ENCODE results near the gene UBE2E3. TPM values are rescaled to one million over a fixed set of nuclear protein-coding genes. Genes with fewer than 3 reads are reported as not detected.
"Not testable (repeated sequence)": the region's sequence is repeated elsewhere in the genome, so short reads cannot be mapped to it uniquely, and the experiment has no call there.

The UBE2E3 gene
- total RNA-seq (2014; rRNA removed; shearing (Covaris generic)), result 77.7 and 119 TPM in 2 replicates

DNA sequence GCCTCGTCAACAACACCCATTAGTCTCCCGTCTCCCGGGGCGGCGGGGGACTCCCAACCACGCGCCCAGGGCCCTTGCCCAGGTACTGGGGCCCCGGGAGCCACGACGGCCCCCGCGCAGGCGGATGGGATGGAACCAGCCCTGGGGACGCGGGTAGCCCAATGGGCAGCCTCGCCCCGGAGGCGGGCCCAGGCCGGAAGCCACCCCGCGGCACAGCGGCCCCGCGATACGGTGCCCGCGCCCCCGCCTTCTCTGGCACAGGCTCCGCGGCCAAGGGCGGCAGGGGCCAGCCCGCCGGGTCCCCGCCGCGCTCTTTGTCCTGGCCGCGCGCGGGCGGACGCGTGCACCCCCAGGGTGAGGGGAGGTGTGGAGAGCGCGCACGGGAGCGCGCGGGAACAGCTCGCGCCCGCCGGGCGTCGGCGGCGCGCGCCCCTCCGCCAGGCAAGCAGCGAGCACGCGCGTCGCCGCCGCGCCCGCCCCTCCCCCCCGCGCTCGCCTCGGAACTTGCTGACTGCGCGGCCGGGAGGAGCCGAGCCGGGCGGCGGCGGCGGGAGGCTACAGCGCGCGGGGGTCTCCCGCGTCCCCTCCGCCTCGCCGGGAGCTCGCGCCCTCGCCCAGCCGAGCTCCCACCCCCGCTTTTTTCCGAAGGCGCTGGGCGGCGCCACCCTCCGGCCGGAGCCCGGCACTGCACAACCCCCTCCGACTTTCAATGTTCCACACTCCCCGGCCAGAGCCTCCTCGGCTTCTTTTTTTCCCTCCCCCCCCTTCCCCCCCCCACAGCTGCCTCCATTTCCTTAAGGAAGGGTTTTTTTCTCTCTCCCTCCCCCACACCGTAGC lies at the start of gene UBE2E3:
Gene UBE2E3 (plus strand): TSS at position 500 of the 837 bp plus-strand sequence. CDS start 1,438 bp downstream, outside the sequence.
- DNase-seq (ENCODE audit: low spot score), result peak; percentile 71
- in situ Hi-C loops (cut with HindIII; ENCODE audit: low sequenced_read_pairs), result no loop called here

DNA sequence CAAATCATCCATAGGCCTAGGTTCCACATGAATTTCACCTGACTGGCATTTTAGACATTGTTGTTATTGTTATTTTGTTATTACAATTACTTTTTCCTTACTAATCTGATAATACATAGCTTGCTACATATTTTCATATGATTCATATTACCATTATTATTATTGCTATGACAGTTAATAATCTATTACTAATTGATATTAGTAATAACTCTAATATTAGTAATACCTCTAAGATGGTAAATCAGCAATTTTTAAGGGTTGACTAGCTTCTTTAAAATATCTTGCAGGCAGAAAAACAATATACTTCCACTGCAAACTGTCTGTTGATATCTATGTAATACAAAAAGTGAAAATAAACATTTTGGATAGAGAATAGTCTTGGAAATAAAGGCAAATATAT lies 48.6 kb upstream of the UBE2E3 start:
- in situ Hi-C loops (cut with HindIII; ENCODE audit: low sequenced_read_pairs), result no loop called here
- DNase-seq (ENCODE audit: low spot score), result no peak

DNA sequence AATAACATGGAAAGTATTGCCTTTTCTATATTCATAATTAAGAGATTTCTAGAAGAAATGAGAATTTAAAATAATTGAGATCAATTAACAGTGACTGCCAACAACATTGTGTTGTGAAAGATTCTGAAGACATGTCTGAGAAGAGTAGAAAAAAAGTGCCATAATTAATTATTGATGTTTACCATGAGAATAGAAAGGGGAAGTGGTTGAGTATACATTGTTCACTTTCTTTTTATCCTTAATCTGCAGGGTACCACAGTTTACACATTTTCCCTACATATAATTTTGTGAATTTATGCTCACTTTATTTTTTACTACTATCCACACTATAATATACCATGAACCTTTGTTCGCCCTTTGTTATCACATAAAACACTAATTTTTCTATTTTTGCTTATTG lies 47.1 kb upstream of the UBE2E3 start:
- no peak for DNase-seq (ENCODE audit: low spot score)
- in situ Hi-C loops (cut with HindIII; ENCODE audit: low sequenced_read_pairs), result no loop called here

DNA sequence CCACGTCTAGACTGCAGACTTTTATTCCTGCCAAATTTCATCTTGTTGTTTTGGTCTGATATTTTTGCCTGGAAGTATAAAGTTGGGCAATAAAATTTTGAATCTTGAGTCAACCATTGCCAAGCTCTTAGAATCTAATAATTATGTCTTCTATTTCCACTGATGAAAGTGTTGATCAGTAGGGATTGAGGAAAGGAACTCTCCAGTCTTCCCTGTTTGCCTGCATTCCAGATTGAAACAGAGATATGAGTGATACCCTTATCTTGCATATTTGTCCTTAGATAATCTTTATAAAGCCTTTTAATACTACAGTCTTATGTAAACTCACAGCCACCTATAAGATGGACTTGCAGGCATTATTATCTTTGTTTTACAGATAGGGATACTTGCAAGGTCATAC lies 45.5 kb upstream of the UBE2E3 start:
- in situ Hi-C loops (cut with HindIII; ENCODE audit: low sequenced_read_pairs), result no loop called here
- no peak for DNase-seq (ENCODE audit: low spot score)

DNA sequence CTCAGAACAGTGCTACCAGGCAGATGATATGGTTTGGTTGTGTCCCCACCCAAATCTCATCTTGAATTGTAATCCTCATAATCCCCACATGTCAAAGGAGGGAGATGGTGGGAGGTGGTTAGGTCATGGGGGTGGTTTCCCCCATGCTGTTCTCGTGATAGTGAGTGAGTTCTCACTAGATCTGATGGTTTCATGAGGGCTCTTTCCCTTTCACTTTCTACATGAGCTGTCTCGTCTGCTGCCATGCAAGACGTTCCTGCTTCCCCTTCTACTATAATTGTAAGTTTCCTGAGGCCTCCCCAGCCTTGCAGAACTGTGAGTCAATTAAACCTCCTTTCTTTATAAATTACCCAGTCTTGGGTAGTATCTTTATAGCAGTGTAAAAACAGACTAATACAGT lies 42.9 kb upstream of the UBE2E3 start:
- in situ Hi-C loops (cut with HindIII; ENCODE audit: low sequenced_read_pairs); DNase-seq (ENCODE audit: low spot score): not testable (repeated sequence)

DNA sequence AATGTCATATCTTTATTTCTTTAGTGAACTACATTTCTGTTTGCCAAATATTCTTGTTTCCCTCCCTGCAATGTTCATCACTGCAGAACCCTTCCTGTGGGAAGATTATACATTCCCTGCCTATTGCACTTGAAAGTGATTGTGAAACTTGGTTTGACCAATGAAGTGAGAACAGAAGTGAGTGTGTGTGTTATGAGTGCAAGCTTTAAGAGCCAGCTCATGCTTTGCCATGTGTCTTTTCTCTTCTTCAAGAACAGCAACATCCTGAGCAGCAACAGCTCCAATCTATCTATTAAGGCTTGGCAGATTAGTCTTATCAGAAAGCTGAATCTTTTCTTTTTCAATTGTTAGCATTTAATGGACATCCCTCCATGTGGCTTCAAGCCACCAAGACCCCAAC lies 42.0 kb upstream of the UBE2E3 start:
- DNase-seq (ENCODE audit: low spot score), result no peak
- in situ Hi-C loops (cut with HindIII; ENCODE audit: low sequenced_read_pairs), result no loop called here

DNA sequence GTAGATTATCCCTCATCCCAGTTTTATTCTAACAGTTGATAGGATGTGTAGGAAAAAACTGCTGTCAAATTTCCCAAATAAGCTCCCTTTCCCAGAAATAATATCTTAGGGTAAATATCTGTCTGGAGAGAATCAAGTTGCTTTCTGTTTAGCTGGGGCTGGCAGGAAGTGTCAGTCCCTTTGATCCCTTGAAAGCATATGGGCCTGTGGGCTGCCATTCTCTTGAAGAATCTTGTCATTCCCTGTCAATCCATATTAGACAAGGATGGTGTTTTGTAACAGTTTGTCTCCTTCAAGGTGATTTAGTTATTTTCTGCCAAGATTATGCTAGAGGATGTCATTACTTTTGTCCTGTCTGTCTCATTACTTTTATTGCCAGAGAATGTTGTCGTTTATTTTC lies 37.1 kb upstream of the UBE2E3 start:
- DNase-seq (ENCODE audit: low spot score), result no peak

DNA sequence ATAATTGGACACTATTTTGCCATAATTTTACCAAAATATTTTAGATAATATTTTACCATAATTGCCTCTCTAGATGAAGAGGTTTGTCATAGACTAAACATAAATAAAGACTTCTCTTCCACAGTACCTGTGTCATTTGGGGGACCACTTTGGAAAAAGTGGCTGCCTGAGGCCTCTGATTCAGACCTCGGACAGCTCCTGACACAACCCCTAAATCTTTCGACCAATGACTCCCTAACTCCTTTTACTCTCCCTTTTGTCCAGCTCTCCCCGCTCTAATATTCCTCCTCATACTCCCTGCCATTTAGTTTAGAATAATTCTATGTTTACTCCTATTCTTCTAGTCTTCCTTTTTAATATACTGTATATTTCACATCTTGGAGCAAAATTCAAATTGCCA lies 36.0 kb upstream of the UBE2E3 start:
- no peak for DNase-seq (ENCODE audit: low spot score)
- in situ Hi-C loops (cut with HindIII; ENCODE audit: low sequenced_read_pairs), result no loop called here

More for the DNA sequence above, 37.1 kb upstream of the UBE2E3 start:
- in situ Hi-C loops (cut with HindIII; ENCODE audit: low sequenced_read_pairs), result no loop called here

DNA sequence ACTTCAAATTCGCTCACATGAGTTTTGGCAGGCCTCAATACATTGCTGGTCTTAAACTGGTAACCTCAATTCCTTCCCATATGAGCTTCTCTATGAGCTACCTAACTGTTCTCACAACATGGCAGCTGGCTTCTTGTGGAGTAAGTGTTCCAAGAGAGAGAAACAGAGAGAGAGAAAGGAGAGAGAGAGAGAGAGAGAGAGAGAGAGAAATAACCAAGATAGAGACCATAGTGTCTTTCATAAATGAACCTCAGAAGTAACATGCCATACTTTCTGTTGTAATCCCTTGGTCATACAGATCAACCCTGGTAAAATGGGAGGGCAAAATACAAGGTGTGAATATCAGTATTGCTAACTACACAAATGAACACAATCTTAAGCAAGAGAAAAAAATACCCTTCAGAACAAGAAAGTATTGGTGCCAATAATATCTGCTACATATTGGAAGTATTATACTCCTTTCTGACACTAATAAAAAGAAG lies 33.2 kb upstream of the UBE2E3 start:
- no peak for DNase-seq (ENCODE audit: low spot score)
- in situ Hi-C loops (cut with HindIII; ENCODE audit: low sequenced_read_pairs), result no loop called here

DNA sequence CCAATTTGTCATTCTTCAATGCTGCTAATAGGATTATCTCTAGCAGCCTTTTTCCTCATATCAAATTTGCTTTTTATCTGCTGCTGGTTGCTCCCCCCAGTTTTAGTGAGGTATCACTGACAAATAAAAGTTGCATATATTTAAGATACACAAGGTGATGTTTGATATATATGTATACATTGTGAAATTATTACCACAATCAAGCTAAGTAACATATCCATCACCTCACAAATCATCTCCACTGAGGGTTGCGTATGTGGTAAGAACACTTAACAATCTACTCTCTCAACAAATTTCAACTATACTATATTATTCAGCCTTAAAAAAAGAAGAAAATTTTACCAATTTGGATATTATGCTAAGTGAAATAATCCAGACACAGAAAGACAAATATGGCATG lies 30.5 kb upstream of the UBE2E3 start:
- in situ Hi-C loops (cut with HindIII; ENCODE audit: low sequenced_read_pairs), result no loop called here
- no peak for DNase-seq (ENCODE audit: low spot score)

DNA sequence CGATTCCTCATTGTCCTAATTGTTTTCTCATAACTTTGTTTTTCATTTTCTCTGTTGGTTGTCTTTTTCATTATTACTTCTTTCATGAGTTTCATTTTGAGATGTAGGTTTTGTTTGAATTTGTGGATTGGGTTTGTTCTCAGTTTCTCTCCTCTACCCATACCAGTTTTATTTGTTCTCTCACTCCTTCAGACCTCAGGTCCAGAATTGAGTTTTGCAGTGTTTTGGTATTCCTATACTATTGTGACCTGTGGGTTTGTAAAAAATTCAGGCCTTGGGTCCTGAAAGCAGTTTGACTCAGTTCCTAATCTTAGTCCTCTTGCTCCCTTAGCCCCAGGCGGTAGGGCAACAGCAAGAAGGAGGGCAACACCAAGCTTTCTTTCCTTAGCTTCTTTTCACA lies 28.3 kb upstream of the UBE2E3 start:
- no peak for DNase-seq (ENCODE audit: low spot score)
- in situ Hi-C loops (cut with HindIII; ENCODE audit: low sequenced_read_pairs), result no loop called here

DNA sequence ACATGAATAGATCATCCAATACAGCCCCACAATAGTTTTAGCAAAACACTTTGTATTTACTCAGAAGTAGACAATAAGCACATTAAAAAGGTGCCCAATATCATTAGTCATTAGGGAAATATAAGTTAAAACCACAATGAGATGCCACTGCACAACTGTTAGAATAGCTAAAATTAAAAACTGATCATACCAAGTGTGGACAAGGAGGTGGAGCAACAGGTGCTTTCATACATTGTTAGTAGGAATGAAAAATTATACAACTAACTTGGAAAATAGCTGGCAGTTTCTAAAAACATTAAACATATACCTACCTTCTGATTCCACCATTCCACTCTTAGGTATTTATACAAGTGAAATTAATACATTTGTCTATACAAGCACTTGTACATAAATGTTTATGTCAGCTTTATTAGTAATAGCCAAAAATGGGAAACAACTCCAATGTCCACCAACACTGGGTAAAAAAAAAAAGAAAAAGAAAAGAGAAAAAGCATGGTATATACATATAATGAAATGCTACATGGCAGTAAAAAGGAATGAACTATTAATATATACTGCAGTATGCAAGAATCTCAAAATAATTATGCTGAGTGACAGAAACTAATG lies 27.6 kb upstream of the UBE2E3 start:
- DNase-seq (ENCODE audit: low spot score), result no peak
- in situ Hi-C loops (cut with HindIII; ENCODE audit: low sequenced_read_pairs), result no loop called here

DNA sequence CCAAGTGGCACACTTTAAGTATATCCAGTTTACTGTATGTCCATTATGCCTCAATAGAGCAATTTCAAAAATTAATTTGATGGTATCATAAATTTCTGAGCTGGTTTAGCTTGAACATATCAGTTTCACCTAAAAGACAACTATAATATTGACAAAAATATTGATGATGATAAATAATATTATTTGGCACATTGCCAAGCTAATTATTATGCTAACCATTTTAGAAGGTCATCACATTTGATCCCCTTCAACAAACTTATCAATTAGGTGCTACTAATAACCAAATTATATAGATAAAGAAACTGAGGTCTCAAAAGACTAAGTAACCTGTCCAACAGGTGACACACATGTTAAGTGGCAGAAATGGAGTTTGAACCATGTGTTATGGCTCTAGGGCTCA lies 26.9 kb upstream of the UBE2E3 start:
- DNase-seq (ENCODE audit: low spot score), result no peak
- in situ Hi-C loops (cut with HindIII; ENCODE audit: low sequenced_read_pairs), result no loop called here

DNA sequence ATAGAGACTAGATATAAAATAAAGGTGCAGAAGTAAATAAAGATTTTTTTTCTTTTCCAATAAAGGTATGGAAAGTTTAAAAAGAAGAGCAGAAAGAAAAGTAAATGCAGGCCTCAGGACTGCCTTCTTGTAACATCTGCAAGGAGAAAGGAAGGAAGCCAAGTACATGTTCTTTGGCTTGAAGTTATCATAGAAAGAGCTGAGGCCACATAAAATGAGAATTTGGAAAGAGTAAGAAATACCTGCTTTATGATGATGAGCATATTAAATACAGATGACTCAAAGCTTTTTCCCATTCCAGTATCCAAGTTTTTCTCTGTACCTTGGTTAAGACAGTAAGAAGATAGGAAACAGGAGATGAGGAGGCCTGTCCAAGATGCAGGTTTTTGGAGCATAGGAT lies 25.3 kb upstream of the UBE2E3 start:
- no peak for DNase-seq (ENCODE audit: low spot score)
- in situ Hi-C loops (cut with HindIII; ENCODE audit: low sequenced_read_pairs), result no loop called here

DNA sequence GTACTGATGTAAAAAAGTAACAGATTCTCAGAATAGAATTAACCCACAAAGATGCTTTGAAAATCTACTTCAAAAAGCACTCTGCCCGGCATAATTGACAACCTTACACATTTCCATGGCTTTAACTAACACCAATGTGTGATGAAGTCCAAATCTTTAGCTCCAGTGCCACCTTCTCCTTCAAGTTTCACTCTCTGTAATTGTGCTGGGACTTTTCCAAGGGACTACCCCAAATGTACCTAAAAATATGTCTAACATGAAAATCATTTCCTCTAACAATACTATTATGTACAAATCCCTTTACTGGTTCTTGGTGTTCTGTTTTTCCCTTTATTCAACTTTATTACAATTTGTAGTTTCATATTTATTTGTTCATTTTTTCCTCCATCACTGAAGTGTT lies 20.6 kb upstream of the UBE2E3 start:
- in situ Hi-C loops (cut with HindIII; ENCODE audit: low sequenced_read_pairs), result no loop called here
- no peak for DNase-seq (ENCODE audit: low spot score)

DNA sequence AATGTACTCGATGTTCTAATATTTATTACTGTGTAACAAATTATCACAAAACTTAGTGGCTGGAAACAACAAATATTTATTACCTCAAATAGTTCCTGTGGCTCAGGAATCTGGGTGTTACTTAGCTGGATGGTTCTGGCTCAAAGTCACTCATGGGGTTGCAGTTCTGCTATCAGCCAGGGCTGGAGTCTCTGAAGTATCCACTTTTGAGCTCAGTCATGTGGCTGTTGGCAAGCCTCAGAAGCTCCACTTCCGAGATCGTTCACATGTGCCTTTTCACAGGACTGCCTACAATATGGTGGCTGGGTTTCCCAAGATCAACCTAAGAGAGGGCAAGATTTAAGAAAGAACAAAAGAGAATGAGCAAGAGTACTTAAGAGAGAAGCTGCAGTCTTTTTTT lies 19.4 kb upstream of the UBE2E3 start:
- in situ Hi-C loops (cut with HindIII; ENCODE audit: low sequenced_read_pairs), result no loop called here
- no peak for DNase-seq (ENCODE audit: low spot score)

DNA sequence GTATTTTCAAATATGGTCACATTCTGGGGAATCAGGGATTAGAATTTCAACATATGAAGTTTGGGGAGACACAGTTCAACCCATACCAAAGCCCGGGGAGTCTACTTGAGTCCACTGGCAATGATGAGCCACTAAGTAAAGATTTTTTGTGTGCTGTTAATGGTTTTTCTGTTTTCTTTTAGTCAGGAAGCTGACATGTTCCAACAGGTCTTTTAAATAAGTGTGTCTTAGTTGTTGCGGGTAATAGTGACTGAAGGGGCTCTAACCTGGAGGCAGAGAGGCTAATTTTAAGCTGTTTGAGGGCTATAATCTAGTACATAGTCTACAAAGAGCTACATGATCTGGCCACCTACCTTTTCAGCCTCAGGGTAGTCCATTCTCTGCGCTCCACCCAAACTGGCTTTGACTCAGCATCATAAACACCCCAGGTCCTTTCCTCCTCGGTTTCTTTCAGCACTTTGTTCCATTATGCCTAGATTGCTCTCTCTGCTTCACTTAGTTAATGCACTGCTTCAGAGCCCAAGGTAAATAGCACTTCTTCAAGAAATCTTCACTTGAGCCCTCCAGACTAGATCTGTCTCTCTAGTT lies 17.6 kb upstream of the UBE2E3 start:
- in situ Hi-C loops (cut with HindIII; ENCODE audit: low sequenced_read_pairs), result no loop called here
- DNase-seq (ENCODE audit: low spot score), result no peak

DNA sequence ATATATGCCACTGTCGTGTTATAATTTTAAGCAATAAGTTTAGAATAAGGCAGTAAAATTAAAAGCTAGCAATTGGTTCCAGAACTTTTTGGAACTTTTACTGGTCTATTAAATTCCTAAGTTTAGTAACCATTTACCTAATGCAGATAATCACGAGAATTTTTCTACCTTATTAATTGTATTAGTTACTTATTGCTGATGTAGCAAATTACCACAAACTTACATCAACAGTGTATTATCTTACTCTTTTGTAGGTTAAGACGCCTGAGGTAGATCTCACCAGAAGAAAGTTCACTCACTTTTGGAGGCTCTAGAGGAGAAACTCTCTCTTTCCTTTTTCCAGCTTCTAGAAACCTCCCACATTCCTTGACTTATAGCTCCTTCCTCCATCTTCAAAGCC lies 14.0 kb upstream of the UBE2E3 start:
- no peak for DNase-seq (ENCODE audit: low spot score)

DNA sequence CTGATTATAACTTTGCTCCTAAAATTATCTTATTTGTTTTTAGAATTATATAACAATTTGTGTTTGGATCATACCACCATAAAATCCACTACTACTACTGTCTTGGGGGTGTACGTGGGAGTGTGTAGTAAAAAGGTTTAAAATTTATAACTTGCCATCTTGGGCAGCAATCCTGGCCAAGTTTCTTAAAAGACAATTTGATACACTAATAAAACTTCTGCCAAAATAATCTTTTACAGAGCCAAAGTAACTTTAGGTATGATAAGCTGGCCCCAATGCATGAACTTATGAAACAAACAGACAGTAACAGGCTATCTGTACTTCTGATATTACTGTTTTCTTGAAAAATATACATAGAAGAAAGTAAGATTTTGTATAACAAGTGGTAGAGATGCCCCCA lies 11.3 kb upstream of the UBE2E3 start:
- in situ Hi-C loops (cut with HindIII; ENCODE audit: low sequenced_read_pairs), result no loop called here
- DNase-seq (ENCODE audit: low spot score), result no peak

More for the DNA sequence above, 14.0 kb upstream of the UBE2E3 start:
- in situ Hi-C loops (cut with HindIII; ENCODE audit: low sequenced_read_pairs), result no loop called here

DNA sequence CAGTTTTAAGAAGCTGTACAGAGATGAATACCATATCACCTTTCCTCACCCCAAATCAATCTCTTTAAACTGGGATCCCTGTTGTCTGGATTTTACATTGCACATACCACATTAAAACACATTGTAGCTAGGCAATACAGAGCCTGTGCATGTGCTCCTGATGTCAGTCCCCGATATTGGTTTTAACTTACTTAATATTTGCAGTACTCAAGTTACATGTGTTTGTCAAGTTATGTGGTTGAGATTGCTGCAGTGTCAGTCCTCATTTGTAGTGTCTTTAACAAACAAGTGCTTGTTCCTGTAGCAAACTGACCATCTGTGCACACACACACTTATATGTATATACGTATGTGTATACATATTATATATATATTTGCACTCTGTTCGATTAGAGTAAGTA lies 10.4 kb upstream of the UBE2E3 start:
- no peak for DNase-seq (ENCODE audit: low spot score)
- in situ Hi-C loops (cut with HindIII; ENCODE audit: low sequenced_read_pairs), result no loop called here
